Endothelial cell of umbilical vein (primary cell): ENCODE results near the gene TMEM132E. TPM values are rescaled to one million over a fixed set of nuclear protein-coding genes. Genes with fewer than 3 reads are reported as not detected.

Experiments
- BruUV-seq: library from RNA; stranded (reverse); fragments of 400-500 nt; replicated peaks from 2 replicates; lab custom pipeline; 2021; lab: Mats Ljungman, UMichigan
- CTCF ChIA-PET: fragments of 300-600, 350-600 bp; sonication (Branson Sonifier 250); formaldehyde crosslinking; loops from one replicate; lab custom pipeline; 2021; ENCODE audit warnings: antibody characterized with exemption, inconsistent platforms; lab: Charles Lee
- POLR2A ChIA-PET: fragments of 300-600, 350-600 bp; sonication (Branson Sonifier 250); formaldehyde crosslinking; loops from one replicate; lab custom pipeline; 2021; ENCODE audit warnings: antibody characterized with exemption, inconsistent platforms; lab: Charles Lee
- DNase-seq: peaks from one replicate; pipeline ENCODE4 v3.0.0-alpha.2; 2011; ENCODE audit warnings: low read depth, low spot score
- FAIRE-seq: peaks from 2 replicates; lab custom pipeline; 2011; peaks lifted over from hg19 to GRCh38; lab: Jason Lieb, UNC
- H2AFZ ChIP-seq: 2 replicates; pipeline ENCODE4 v1.6.0; 2012; ENCODE audit warnings: low read depth, low read length, control low read depth, inconsistent platforms
- H3K27ac ChIP-seq: 2 replicates; pipeline ENCODE4 v1.5.1; 2011; ENCODE audit warnings: low read depth, mild to moderate bottlenecking, control low read depth, low read length, moderate library complexity; ENCODE audit not compliant: insufficient read depth
- H3K27me3 ChIP-seq, 2 experiments: 2 replicates each; pipeline versions ENCODE4 v1.6.0 to v1.6.1; 2011; ENCODE audit warnings: low read length in 2 of 2, mixed read lengths in 1 of 2; ENCODE audit not compliant: control insufficient read depth in 2 of 2, insufficient read depth in 2 of 2
- H3K36me3 ChIP-seq, 2 experiments: 2 replicates in 1 of 2; 3 replicates in 1 of 2; pipeline ENCODE4 v1.5.1; 2011; ENCODE audit warnings: low read length in 2 of 2, mild to moderate bottlenecking in 1 of 2, moderate library complexity in 1 of 2; ENCODE audit not compliant: control insufficient read depth in 2 of 2, insufficient read depth in 2 of 2; ENCODE audit errors: extremely low read depth in 1 of 2
- H3K4me1 ChIP-seq: 3 replicates; pipeline ENCODE4 v1.5.1; 2011; ENCODE audit warnings: mild to moderate bottlenecking, low read length; ENCODE audit not compliant: control insufficient read depth, insufficient read depth; ENCODE audit errors: extremely low read depth
- H3K4me2 ChIP-seq: 2 replicates; pipeline ENCODE4 v1.6.1; 2011; ENCODE audit warnings: low read length, control low read depth, mixed read lengths; ENCODE audit not compliant: insufficient read depth
- H3K4me3 ChIP-seq, 3 experiments: fragments of 200-600 bp in 1 of 3; sonication (generic), shearing (Covaris generic) in 1 of 3; replicated peaks in 1 of 3; 2 replicates each; pipeline ENCODE4 v1.5.1; 2011 to 2016; ENCODE audit warnings: control low read depth in 3 of 3, low read length in 3 of 3, mild to moderate bottlenecking in 2 of 3, inconsistent platforms in 1 of 3, low read depth in 1 of 3, moderate library complexity in 1 of 3; ENCODE audit not compliant: insufficient read depth in 1 of 3
- H3K79me2 ChIP-seq: 2 replicates; pipeline ENCODE4 v1.6.0; 2012; ENCODE audit warnings: low read length, inconsistent platforms; ENCODE audit not compliant: control insufficient read depth, insufficient read depth
- H3K9ac ChIP-seq: replicated peaks from 2 replicates; pipeline ENCODE3; 2011; ENCODE audit warnings: low read length, control low read depth; ENCODE audit not compliant: insufficient read depth; ENCODE audit errors: extremely low read depth
- H3K9me1 ChIP-seq: replicated peaks from 3 replicates; pipeline ENCODE4 v1.6.0; 2011; ENCODE audit warnings: mild to moderate bottlenecking, low read length; ENCODE audit not compliant: control insufficient read depth, insufficient read depth; ENCODE audit errors: extremely low read depth
- H3K9me3 ChIP-seq: replicated peaks from 2 replicates; pipeline ENCODE4 v1.5.1; 2012; ENCODE audit warnings: low read length, inconsistent platforms; ENCODE audit not compliant: control insufficient read depth, insufficient read depth
- H4K20me1 ChIP-seq: replicated peaks from 2 replicates; pipeline ENCODE3; 2011; ENCODE audit warnings: mild to moderate bottlenecking, low read length; ENCODE audit not compliant: control insufficient read depth, insufficient read depth; ENCODE audit errors: extremely low read depth
- CTCF ChIP-seq, 2 donors: IDR thresholded peaks; 1 replicate in 1 of 2; 2 replicates in 1 of 2; pipeline ENCODE4 v1.5.1; 2011; ENCODE audit warnings: low read length in 2 of 2, mild to moderate bottlenecking in 2 of 2, moderate library complexity in 2 of 2, control low read depth in 1 of 2, inconsistent platforms in 1 of 2, low read depth in 1 of 2; ENCODE audit not compliant: insufficient read depth in 1 of 2; ENCODE audit errors: extremely low read depth in 1 of 2
- EZH2 ChIP-seq: IDR thresholded peaks from 2 replicates; pipeline ENCODE4 v1.6.1; 2012; ENCODE audit warnings: borderline replicate concordance, low read depth, mild to moderate bottlenecking, moderate library complexity, low read length, inconsistent platforms; ENCODE audit not compliant: severe bottlenecking
- FOS ChIP-seq: IDR thresholded peaks from 2 replicates; pipeline ENCODE4 v1.6.1; 2011; ENCODE audit warnings: mild to moderate bottlenecking, low read length, moderate library complexity, borderline replicate concordance; ENCODE audit not compliant: insufficient read depth
- GATA2 ChIP-seq: IDR thresholded peaks from 2 replicates; pipeline ENCODE4 v1.7.0; 2011; ENCODE audit warnings: low read depth, mild to moderate bottlenecking, moderate library complexity, mixed read lengths, low read length; ENCODE audit not compliant: insufficient read length, insufficient read depth
- JUN ChIP-seq: IDR thresholded peaks from 2 replicates; pipeline ENCODE4 v1.6.1; 2011; ENCODE audit warnings: borderline replicate concordance, low read depth; ENCODE audit not compliant: insufficient read length, insufficient read depth
- MAX ChIP-seq: IDR thresholded peaks from 2 replicates; pipeline ENCODE4 v1.6.1; 2011; ENCODE audit not compliant: insufficient read depth, insufficient read length
- MYC ChIP-seq: IDR thresholded peaks from one replicate; pipeline ENCODE4 v1.6.1; 2011; ENCODE audit warnings: mild to moderate bottlenecking, low read depth, low read length
- POLR2A ChIP-seq: IDR thresholded peaks from 2 replicates; pipeline ENCODE4 v1.6.1; 2012; ENCODE audit warnings: low read depth, mild to moderate bottlenecking, control low read depth, low read length
- POLR2AphosphoS5 ChIP-seq: IDR thresholded peaks from 2 replicates; pipeline ENCODE4 v1.6.1; 2012; ENCODE audit warnings: low read depth, mild to moderate bottlenecking, control low read depth, low read length, moderate library complexity; ENCODE audit not compliant: insufficient read depth
- dilution Hi-C: fragments of 300-500 bp; cut with MboI; formaldehyde crosslinking; loops from one replicate; pipeline ENCODE4 v1.15.0; 2019; ENCODE audit warnings: low sequenced_read_pairs; ENCODE audit not compliant: extremely low pct_ligation_motif_present
- intact Hi-C: fragments of 100-400 bp; cut with micrococcal nuclease; formaldehyde crosslinking; loops from one replicate; pipeline ENCODE4 v1.10.0; 2022
- polyA plus RNA-seq, 4 experiments: library from polyadenylated mRNA; depleted of rRNA in 3 of 4; stranded (reverse) in 3 of 4; unstranded in 1 of 4; fragments of >200 nt; gene quantifications; 2 replicates each; pipeline versions ENCODE4 v1.2.1 to v1.2.3, GENCODE V29; 2011 to 2012; ENCODE audit warnings: missing spikeins in 1 of 4
- total RNA-seq: library from RNA; stranded (reverse); gene quantifications from 2 replicates; pipeline ENCODE4 v1.2.3, GENCODE V29; 2021

The TMEM132E gene
- total and polyA plus RNA-seq, 2 donors (not counting 3 experiments of a cell fraction or from before 2014, with no cell fraction given) = not detected

GRCh38 chr17:34592002-34592401, 12.6 kb downstream of the TMEM132E start:
- H3K27me3 ChIP-seq = peaks cover 0 to 4% of the 10 kb centered on the region in 2 experiments
- H3K4me2 ChIP-seq = no peak overlapping the region
- no peaks in the 10 kb centered on the region for H3K4me1 ChIP-seq
- H3K4me3 ChIP-seq = no peak overlapping the region
- intact Hi-C loops (no loop called here), dilution Hi-C loops (no loop called here)
- FAIRE-seq = no peak
- H3K27ac ChIP-seq = no peak overlapping the region
- BruUV-seq = no TSS peak
- no peaks in the 10 kb centered on the region for H3K9me1 ChIP-seq
- H3K9me3 ChIP-seq = no peaks in the 10 kb centered on the region
- POLR2A ChIA-PET = no interaction called here
- H3K9ac ChIP-seq = no peak overlapping the region
- TF ChIP-seq GATA2 (no peak), POLR2AphosphoS5 (no peak), MYC (no peak), CTCF (IDR thresholded peaks at IDR 0.05; ENCODE audit: extremely low read depth in 1 of 2, insufficient read depth in 1 of 2, low read depth in 1 of 2, low read length in 2 of 2) (no peak), JUN (no peak), EZH2 (no peak), FOS (no peak), POLR2A (no peak), MAX (no peak)
- H2AFZ ChIP-seq = no peak overlapping the region
- no peaks in the 10 kb centered on the region for H3K36me3 ChIP-seq
- no peaks in the 10 kb centered on the region for H4K20me1 ChIP-seq
- no peaks in the 10 kb centered on the region for H3K79me2 ChIP-seq
- CTCF ChIA-PET = no interaction called here
- no peak for DNase-seq
